ENCODE data around the gene CELA2A.

DNA sequence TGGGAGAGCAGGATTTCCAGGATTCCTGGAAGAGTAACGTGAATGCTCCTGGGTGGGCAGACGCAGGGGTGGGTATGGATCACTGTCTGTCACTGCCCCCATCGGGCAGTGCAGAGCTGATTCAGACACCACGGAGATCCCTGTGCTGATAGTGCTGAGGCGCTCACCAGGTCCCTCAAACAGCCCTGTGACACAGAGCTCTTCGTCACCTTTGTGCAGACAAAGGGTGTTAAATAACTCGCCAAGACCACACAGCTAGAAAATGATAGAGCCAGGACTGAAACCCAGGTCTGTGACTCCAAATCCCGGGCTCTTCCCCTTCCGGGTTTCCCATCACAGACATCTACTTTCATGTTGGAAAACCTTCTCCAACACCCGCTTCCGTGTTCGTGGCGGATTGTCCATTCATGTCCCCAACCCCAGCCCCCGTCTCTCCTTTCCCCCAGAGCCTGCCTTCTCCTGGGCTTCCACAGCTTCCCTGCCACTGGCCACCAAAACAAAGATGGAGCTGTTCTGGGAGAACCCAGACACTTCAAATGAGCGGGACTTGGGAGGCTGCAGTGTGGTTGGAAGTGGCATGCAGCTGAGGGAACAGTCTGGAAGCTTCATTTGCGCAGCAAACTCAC, 44.2 kb upstream of the CELA2A start:
- TF ChIP-seq CEBPB (IDR thresholded peaks at IDR 0.05; ENCODE audit: borderline replicate concordance in 1 of 2, low read depth in 2 of 2, low read length in 2 of 2) (no peak), HDAC2 (IDR thresholded peaks at IDR 0.05) (no peak), ASH2L (IDR thresholded peaks at IDR 0.05; ENCODE audit: borderline replicate concordance, low read depth) (no peak), EZH2 (IDR thresholded peaks at IDR 0.05; ENCODE audit: borderline replicate concordance, control insufficient read depth, low read depth, low read length) (no peak), NR2C2 (IDR thresholded peaks at IDR 0.05; ENCODE audit: borderline replicate concordance, control insufficient read depth, insufficient read length, low read depth) (no peak), FOXK2 (IDR thresholded peaks at IDR 0.05) (no peak), POLR2A (IDR thresholded peaks at IDR 0.05; ENCODE audit: low read depth, low read length) (no peak)
- TF ChIP-seq, protein P1, sequence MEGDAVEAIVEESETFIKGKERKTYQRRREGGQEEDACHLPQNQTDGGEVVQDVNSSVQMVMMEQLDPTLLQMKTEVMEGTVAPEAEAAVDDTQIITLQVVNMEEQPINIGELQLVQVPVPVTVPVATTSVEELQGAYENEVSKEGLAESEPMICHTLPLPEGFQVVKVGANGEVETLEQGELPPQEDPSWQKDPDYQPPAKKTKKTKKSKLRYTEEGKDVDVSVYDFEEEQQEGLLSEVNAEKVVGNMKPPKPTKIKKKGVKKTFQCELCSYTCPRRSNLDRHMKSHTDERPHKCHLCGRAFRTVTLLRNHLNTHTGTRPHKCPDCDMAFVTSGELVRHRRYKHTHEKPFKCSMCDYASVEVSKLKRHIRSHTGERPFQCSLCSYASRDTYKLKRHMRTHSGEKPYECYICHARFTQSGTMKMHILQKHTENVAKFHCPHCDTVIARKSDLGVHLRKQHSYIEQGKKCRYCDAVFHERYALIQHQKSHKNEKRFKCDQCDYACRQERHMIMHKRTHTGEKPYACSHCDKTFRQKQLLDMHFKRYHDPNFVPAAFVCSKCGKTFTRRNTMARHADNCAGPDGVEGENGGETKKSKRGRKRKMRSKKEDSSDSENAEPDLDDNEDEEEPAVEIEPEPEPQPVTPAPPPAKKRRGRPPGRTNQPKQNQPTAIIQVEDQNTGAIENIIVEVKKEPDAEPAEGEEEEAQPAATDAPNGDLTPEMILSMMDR (IDR thresholded peaks at IDR 0.05 in 2 of 3, conservative IDR thresholded peaks at IDR 0.05 in 1 of 3; ENCODE audit: control insufficient read depth in 2 of 3, extremely low read depth in 1 of 3, insufficient read depth in 1 of 3, low read depth in 3 of 3, low read length in 3 of 3), result no peak
- TF ChIP-seq, protein P2, sequence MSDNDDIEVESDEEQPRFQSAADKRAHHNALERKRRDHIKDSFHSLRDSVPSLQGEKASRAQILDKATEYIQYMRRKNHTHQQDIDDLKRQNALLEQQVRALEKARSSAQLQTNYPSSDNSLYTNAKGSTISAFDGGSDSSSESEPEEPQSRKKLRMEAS (IDR thresholded peaks at IDR 0.05; ENCODE audit: low read depth, low read length), result no peak
- TF ChIP-seq, protein P3, sequence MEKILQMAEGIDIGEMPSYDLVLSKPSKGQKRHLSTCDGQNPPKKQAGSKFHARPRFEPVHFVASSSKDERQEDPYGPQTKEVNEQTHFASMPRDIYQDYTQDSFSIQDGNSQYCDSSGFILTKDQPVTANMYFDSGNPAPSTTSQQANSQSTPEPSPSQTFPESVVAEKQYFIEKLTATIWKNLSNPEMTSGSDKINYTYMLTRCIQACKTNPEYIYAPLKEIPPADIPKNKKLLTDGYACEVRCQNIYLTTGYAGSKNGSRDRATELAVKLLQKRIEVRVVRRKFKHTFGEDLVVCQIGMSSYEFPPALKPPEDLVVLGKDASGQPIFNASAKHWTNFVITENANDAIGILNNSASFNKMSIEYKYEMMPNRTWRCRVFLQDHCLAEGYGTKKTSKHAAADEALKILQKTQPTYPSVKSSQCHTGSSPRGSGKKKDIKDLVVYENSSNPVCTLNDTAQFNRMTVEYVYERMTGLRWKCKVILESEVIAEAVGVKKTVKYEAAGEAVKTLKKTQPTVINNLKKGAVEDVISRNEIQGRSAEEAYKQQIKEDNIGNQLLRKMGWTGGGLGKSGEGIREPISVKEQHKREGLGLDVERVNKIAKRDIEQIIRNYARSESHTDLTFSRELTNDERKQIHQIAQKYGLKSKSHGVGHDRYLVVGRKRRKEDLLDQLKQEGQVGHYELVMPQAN (conservative IDR thresholded peaks at IDR 0.05), result no peak
- TF ChIP-seq, protein P4, sequence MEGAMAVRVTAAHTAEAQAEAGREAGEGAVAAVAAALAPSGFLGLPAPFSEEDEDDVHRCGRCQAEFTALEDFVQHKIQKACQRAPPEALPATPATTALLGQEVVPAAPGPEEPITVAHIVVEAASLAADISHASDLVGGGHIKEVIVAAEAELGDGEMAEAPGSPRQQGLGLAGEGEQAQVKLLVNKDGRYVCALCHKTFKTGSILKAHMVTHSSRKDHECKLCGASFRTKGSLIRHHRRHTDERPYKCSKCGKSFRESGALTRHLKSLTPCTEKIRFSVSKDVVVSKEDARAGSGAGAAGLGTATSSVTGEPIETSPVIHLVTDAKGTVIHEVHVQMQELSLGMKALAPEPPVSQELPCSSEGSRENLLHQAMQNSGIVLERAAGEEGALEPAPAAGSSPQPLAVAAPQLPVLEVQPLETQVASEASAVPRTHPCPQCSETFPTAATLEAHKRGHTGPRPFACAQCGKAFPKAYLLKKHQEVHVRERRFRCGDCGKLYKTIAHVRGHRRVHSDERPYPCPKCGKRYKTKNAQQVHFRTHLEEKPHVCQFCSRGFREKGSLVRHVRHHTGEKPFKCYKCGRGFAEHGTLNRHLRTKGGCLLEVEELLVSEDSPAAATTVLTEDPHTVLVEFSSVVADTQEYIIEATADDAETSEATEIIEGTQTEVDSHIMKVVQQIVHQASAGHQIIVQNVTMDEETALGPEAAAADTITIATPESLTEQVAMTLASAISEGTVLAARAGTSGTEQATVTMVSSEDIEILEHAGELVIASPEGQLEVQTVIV (IDR thresholded peaks at IDR 0.05; ENCODE audit: borderline replicate concordance, partially characterized antibody), result no peak
